H9 (cell line): Measurements from ENCODE around the gene ZNHIT6. TPM values are rescaled to one million over a fixed set of nuclear protein-coding genes. Genes with fewer than 3 reads are reported as not detected.

Source experiments
- DNase-seq: peaks from one replicate; pipeline ENCODE4 v3.0.0-alpha.2; 2017
- H2AFZ ChIP-seq: one replicate; pipeline ENCODE4 v1.6.1; 2013; ENCODE audit warnings: mild to moderate bottlenecking, low read length, control low read depth, moderate library complexity
- H2AK5ac ChIP-seq: 2 replicates; pipeline ENCODE4 v1.6.1; 2013; ENCODE audit warnings: low read length, control low read depth, mixed read lengths; ENCODE audit not compliant: insufficient read length
- H2BK120ac ChIP-seq: one replicate; pipeline ENCODE4 v1.6.1; 2013; ENCODE audit warnings: low read depth, mild to moderate bottlenecking, low read length, control low read depth, inconsistent platforms; ENCODE audit not compliant: poor library complexity, severe bottlenecking
- H2BK12ac ChIP-seq: 2 replicates; pipeline ENCODE4 v1.6.1; 2013; ENCODE audit warnings: low read length, control low read depth, mixed read lengths, low read depth; ENCODE audit not compliant: insufficient read length
- H2BK15ac ChIP-seq: 2 replicates; pipeline ENCODE4 v1.6.1; 2013; ENCODE audit warnings: low read depth, low read length, control low read depth
- H2BK20ac ChIP-seq: one replicate; pipeline ENCODE4 v1.6.1; 2013; ENCODE audit warnings: low read depth, mild to moderate bottlenecking, low read length, control low read depth, inconsistent platforms; ENCODE audit not compliant: poor library complexity, severe bottlenecking
- H2BK5ac ChIP-seq: 2 replicates; pipeline ENCODE4 v1.6.1; 2013; ENCODE audit warnings: low read length, control low read depth, mixed read lengths; ENCODE audit not compliant: insufficient read length
- H3K14ac ChIP-seq: 2 replicates; pipeline ENCODE4 v1.6.1; 2013; ENCODE audit warnings: low read length, control low read depth; ENCODE audit not compliant: insufficient read depth
- H3K18ac ChIP-seq: 2 replicates; pipeline ENCODE4 v1.6.1; 2013; ENCODE audit warnings: low read depth, mild to moderate bottlenecking, mixed read lengths, low read length, control low read depth; ENCODE audit not compliant: insufficient read length
- H3K23ac ChIP-seq: 2 replicates; pipeline ENCODE4 v1.6.1; 2013; ENCODE audit warnings: low read length, control low read depth, mixed read lengths, low read depth; ENCODE audit not compliant: insufficient read length
- H3K23me2 ChIP-seq: 2 replicates; pipeline ENCODE4 v1.6.1; 2013; ENCODE audit warnings: low read depth, mild to moderate bottlenecking, mixed read lengths, low read length, control low read depth; ENCODE audit not compliant: insufficient read length, poor library complexity, severe bottlenecking
- H3K27ac ChIP-seq: 2 replicates; pipeline ENCODE4 v1.5.1; 2013; ENCODE audit warnings: low read length, control low read depth, mixed read lengths, low read depth; ENCODE audit not compliant: insufficient read length
- H3K27me3 ChIP-seq: 2 replicates; pipeline ENCODE4 v1.6.1; 2013; ENCODE audit warnings: low read length, control low read depth, inconsistent platforms; ENCODE audit not compliant: insufficient read depth
- H3K4ac ChIP-seq: 2 replicates; pipeline ENCODE4 v1.6.1; 2013; ENCODE audit warnings: low read depth, mild to moderate bottlenecking, control low read depth, inconsistent platforms, low read length, moderate library complexity
- H3K4me1 ChIP-seq: 2 replicates; pipeline ENCODE4 v1.6.1; 2013; ENCODE audit warnings: low read length, control low read depth, inconsistent platforms; ENCODE audit not compliant: insufficient read depth
- H3K4me2 ChIP-seq: 2 replicates; pipeline ENCODE4 v1.6.1; 2013; ENCODE audit warnings: low read length, control low read depth, mixed read lengths; ENCODE audit not compliant: insufficient read length, insufficient read depth
- H3K56ac ChIP-seq: 2 replicates; pipeline ENCODE4 v1.6.1; 2013; ENCODE audit warnings: low read depth, mild to moderate bottlenecking, mixed read lengths, low read length, control low read depth; ENCODE audit not compliant: insufficient read length
- H3K79me1 ChIP-seq: 2 replicates; pipeline ENCODE4 v1.6.1; 2013; ENCODE audit warnings: low read depth, mild to moderate bottlenecking, moderate library complexity, low read length, control low read depth, inconsistent platforms; ENCODE audit not compliant: insufficient read depth, poor library complexity, severe bottlenecking
- H3K79me2 ChIP-seq: 2 replicates; pipeline ENCODE4 v1.6.1; 2013; ENCODE audit warnings: low read length, control low read depth, inconsistent platforms; ENCODE audit not compliant: insufficient read depth
- H3K9ac ChIP-seq: 2 replicates; pipeline ENCODE4 v1.6.1; 2013; ENCODE audit warnings: low read length, control low read depth, mixed read lengths; ENCODE audit not compliant: insufficient read length; ENCODE audit errors: extremely low read depth
- H3K9me3 ChIP-seq: one replicate; pipeline ENCODE4 v1.6.1; 2013; ENCODE audit warnings: low read depth, low read length, inconsistent platforms; ENCODE audit not compliant: control insufficient read depth
- H3T11ph ChIP-seq: one replicate; pipeline ENCODE4 v1.6.1; 2013; ENCODE audit warnings: mild to moderate bottlenecking, low read length, control low read depth, inconsistent platforms
- H4K20me1 ChIP-seq: one replicate; pipeline ENCODE4 v1.6.1; 2013; ENCODE audit not compliant: control insufficient read depth, insufficient read length, insufficient read depth
- H4K5ac ChIP-seq: 2 replicates; pipeline ENCODE4 v1.6.1; 2013; ENCODE audit warnings: low read depth, mild to moderate bottlenecking, mixed read lengths, low read length, control low read depth; ENCODE audit not compliant: insufficient read length
- H4K8ac ChIP-seq: replicated peaks from 2 replicates; pipeline ENCODE4 v1.6.1; 2013; ENCODE audit warnings: low read length, control low read depth, mixed read lengths, low read depth; ENCODE audit not compliant: insufficient read length
- H4K91ac ChIP-seq: 2 replicates; pipeline ENCODE4 v1.6.1; 2013; ENCODE audit warnings: low read depth, mild to moderate bottlenecking, moderate library complexity, mixed read lengths, low read length, control low read depth; ENCODE audit not compliant: insufficient read length
- H3K27ac Mint-ChIP-seq, 3 experiments: 2 replicates in 2 of 3; 3 replicates in 1 of 3; pipeline ENCODE4 v1.8.0; 2020 to 2021; ENCODE audit warnings: mixed read lengths in 3 of 3, mild to moderate bottlenecking in 1 of 3, moderate library complexity in 1 of 3
- H3K27me3 Mint-ChIP-seq: 2 replicates; pipeline ENCODE4 v1.8.0; 2021; ENCODE audit warnings: low read depth, mild to moderate bottlenecking, moderate library complexity, mixed read lengths
- H3K36me3 Mint-ChIP-seq, 3 experiments: 2 replicates in 2 of 3; 3 replicates in 1 of 3; pipeline ENCODE4 v1.8.0; 2020 to 2021; ENCODE audit warnings: low read depth in 3 of 3, mixed read lengths in 3 of 3; ENCODE audit not compliant: insufficient read depth in 1 of 3
- H3K4me1 Mint-ChIP-seq, 2 experiments: 2 replicates each; pipeline ENCODE4 v1.8.0; 2020; ENCODE audit warnings: mixed read lengths in 2 of 2
- H3K4me3 Mint-ChIP-seq, 2 experiments: 2 replicates in 1 of 2; 3 replicates in 1 of 2; pipeline ENCODE4 v1.8.0; 2020 to 2021; ENCODE audit warnings: mild to moderate bottlenecking in 2 of 2, mixed read lengths in 2 of 2, moderate library complexity in 1 of 2
- H3K9me3 Mint-ChIP-seq, 2 experiments: 2 replicates in 1 of 2; 3 replicates in 1 of 2; pipeline ENCODE4 v1.8.0; 2020; ENCODE audit warnings: mild to moderate bottlenecking in 2 of 2, mixed read lengths in 2 of 2, moderate library complexity in 1 of 2
- WGBS: extraction: QIAGEN DNeasy Blood & Tissue Kit; methylation state at CpG from one replicate; pipeline ENCODE4 v1.1.7; 2013; ENCODE audit warnings: missing lambda C conversion rate, low lambda C conversion rate, mixed read lengths; ENCODE audit not compliant: insufficient read length; ENCODE audit errors: extremely low coverage; 5-methylcytosine and 5-hydroxymethylcytosine counted together
- total RNA-seq: library from RNA; stranded (reverse); gene quantifications from 2 replicates; pipeline ENCODE4 v1.2.1, GENCODE V29; 2021
- TF ChIP-seq, protein P1 (sequence below): fragments of 200-600 bp; sonication (generic); conservative IDR thresholded peaks from 3 replicates; pipeline ENCODE4 v1.8.0; 2021; ENCODE audit warnings: antibody characterized with exemption, mild to moderate bottlenecking

ZNHIT6 gene
- total RNA-seq, 1 experiment from 2014 or later, result 21.5 TPM

DNA sequence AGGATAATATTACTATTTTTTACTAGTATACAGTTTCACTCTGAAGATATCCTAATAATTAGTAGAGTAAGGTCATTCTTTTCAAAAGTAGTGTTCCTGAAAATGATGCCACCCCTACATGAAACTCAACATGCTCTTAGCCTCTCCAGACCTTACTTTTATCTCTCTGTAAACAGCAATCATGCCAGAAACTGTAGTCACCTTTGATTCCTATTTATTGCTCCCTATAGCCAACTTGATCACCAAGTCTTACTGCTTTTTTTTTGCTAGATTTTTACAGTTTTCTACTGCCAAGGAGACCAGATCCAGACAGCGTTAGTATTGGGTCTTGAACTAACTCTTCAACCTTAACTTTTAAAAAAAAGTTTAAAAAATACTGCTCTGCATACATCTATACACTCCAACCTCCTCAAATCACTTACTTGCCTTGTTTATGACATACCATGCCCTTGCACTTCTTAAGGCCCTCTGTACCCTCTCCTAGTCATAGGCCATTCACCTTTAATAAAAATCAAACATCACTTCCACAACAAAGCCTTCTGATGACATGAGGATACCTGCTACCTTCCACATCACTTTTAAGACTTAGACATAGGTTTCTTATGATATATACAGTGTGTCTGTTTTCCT lies 36.1 kb downstream of the ZNHIT6 start:
- Histone ChIP-seq H3K27me3 (no peaks in the 10 kb centered on the region), H3K14ac (no peak overlapping the region), H4K20me1 (no peaks in the 10 kb centered on the region), H3T11ph (no peak overlapping the region), H2BK5ac (no peak overlapping the region), H2BK120ac (no peak overlapping the region), H3K79me2 (no peaks in the 10 kb centered on the region), H3K18ac (no peak overlapping the region), H4K91ac (no peak overlapping the region), H3K9ac (no peak overlapping the region), H2AFZ (no peak overlapping the region), H2BK15ac (no peak overlapping the region), H3K79me1 (no peaks in the 10 kb centered on the region), H3K9me3 (no peaks in the 10 kb centered on the region), H3K27ac (no peak overlapping the region), H3K56ac (no peak overlapping the region), H4K8ac (no peak overlapping the region), H3K23ac (no peak overlapping the region), H3K4me1 (peaks cover 2% of the 10 kb centered on the region; the same call in 1 of the 2 replicates), H2AK5ac (no peak overlapping the region), H3K23me2 (no peaks in the 10 kb centered on the region), H3K4me2 (no peak overlapping the region), H3K4ac (no peak overlapping the region), H4K5ac (no peak overlapping the region), H2BK20ac (no peak overlapping the region), H2BK12ac (no peak overlapping the region)
- Mint-ChIP-seq H3K9me3 (no peaks in the 10 kb centered on the region), H3K36me3 (peaks cover 3 to 19% (median 4%) of the 10 kb centered on the region in 3 experiments; a peak in 5 of 7 replicates), H3K4me3 (no peak overlapping the region), H3K27ac (peak overlapping the region in 1 of 3 experiments; percentile 7; a peak in 1 of 7 replicates), H3K4me1 (peaks cover 16 to 20% of the 10 kb centered on the region in 2 experiments), H3K27me3 (no peaks in the 10 kb centered on the region)
- DNase-seq, result no peak
- TF ChIP-seq, protein P1, sequence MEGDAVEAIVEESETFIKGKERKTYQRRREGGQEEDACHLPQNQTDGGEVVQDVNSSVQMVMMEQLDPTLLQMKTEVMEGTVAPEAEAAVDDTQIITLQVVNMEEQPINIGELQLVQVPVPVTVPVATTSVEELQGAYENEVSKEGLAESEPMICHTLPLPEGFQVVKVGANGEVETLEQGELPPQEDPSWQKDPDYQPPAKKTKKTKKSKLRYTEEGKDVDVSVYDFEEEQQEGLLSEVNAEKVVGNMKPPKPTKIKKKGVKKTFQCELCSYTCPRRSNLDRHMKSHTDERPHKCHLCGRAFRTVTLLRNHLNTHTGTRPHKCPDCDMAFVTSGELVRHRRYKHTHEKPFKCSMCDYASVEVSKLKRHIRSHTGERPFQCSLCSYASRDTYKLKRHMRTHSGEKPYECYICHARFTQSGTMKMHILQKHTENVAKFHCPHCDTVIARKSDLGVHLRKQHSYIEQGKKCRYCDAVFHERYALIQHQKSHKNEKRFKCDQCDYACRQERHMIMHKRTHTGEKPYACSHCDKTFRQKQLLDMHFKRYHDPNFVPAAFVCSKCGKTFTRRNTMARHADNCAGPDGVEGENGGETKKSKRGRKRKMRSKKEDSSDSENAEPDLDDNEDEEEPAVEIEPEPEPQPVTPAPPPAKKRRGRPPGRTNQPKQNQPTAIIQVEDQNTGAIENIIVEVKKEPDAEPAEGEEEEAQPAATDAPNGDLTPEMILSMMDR, result no peak
- no CpG with 5 or more reads among the region's 1 CpG for WGBS
